ENCODE results near the gene ARHGAP35. TPM values are rescaled to one million over a fixed set of nuclear protein-coding genes. Genes with fewer than 3 reads are reported as not detected.
A peak's percentile ranks its signal among the peaks of the same experiment; 100 is the strongest.

ARHGAP35 gene
- polyA plus RNA-seq, 1 of the 3 experiments (the other 2 are of a cell fraction) = 25.1 TPM

DNA sequence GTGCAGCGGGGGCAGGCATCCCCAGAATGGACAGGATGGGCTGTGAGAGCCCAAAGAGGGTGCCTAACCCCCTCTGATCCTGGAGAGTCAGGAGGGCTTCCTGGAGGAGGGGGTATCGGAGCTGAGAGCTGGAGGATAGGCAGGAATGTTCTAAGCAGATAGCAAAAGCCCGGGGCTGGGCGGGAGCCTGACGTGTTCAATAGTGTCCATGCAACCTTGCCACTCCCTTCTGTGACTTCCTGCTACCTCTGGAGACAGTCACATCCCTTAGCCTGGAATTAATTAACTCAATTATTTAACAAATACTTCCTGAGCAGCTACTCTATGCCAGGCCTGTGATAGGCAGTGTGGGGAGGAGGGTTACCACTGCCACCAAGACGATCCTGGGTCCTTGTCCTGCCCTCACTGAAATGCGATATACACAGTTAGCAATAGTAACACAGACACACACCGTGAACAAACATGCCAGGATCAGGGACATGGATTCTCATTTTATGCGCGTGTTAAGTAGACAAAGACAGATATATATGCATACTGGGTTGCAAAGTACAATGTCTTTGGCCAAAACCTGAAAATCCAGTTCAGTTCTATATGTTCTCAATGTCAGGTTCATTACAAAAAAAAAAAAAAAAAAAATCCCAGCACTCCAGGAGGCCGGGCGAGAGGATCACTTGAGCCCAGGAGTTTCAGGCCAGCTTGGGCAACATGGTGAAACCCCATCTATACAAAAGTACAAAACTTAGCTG lies 20.9 kb upstream of the ARHGAP35 start:
- peak overlapping the region; percentile 16 to 30; a peak in 3 of 4 replicates for H3K27ac ChIP-seq (ENCODE audit: low read depth in 2 of 2, low read length in 1 of 2)
- peaks cover 14 to 17% of the 10 kb centered on the region in 2 experiments for H3K36me3 ChIP-seq (replicated peaks in 1 of 2; ENCODE audit: control insufficient read depth in 1 of 2, insufficient read depth in 2 of 2, low read length in 1 of 2)
- WGBS (ENCODE audit: low lambda C conversion rate) = 81% methylated on average over 11 of the region's 12 CpGs

More for the DNA sequence above, 20.9 kb upstream of the ARHGAP35 start:
- Histone ChIP-seq H3K4me2 (no peak overlapping the region), H3K9me3 (no peaks in the 10 kb centered on the region), H4K20me1 (ENCODE audit: insufficient read depth) (no peaks in the 10 kb centered on the region; the same call in 1 of the 2 replicates), H3K4me3 (ENCODE audit: low read depth in 2 of 2, low read length in 1 of 2) (no peak overlapping the region; a peak in 1 of 4 replicates), H3F3A (replicated peaks; ENCODE audit: insufficient read depth) (peaks cover 26% of the 10 kb centered on the region), H3K4me1 (ENCODE audit: control insufficient read depth in 1 of 2, insufficient read depth in 2 of 2, low read depth in 1 of 2, low read length in 1 of 2) (peaks cover 0 to 3% of the 10 kb centered on the region in 2 experiments; a peak in 1 of 4 replicates), H3K9me2 (no peaks in the 10 kb centered on the region), H3K79me2 (ENCODE audit: insufficient read depth) (peaks cover 41% of the 10 kb centered on the region), H3K27me3 (ENCODE audit: insufficient read depth) (no peaks in the 10 kb centered on the region), H2AFZ (ENCODE audit: low read depth) (no peak overlapping the region), H3K9ac (no peak overlapping the region)
- DNase-seq = peak; percentile 6
- ChIA-PET POLR2A (interaction anchor here (0.6 to 0.7 kb wide), 4 partner anchors 53 to 117 kb away, joined by 3 to 5 read pairs (median 4); no protein-coding TSS in a partner anchor), CTCF (interaction anchor here (0.5 to 11.8 kb wide), 46 partner anchors 9 to 268 kb away, joined by 3 to 170 read pairs (median 4); partner anchors contain the start of genes AP2S1 and SLC1A5)
- TF ChIP-seq SMC3 (IDR thresholded peaks at IDR 0.05; ENCODE audit: low read depth, low read length) (no peak), EP300 (IDR thresholded peaks at IDR 0.05; ENCODE audit: borderline replicate concordance in 1 of 2, low read depth in 1 of 2, low read length in 1 of 2) (no peak), RAD21 (IDR thresholded peaks at IDR 0.05; ENCODE audit: low read length) (no peak), FOXJ3 (CRISPR knock-in tag; IDR thresholded peaks at IDR 0.05) (no peak), RXRA (IDR thresholded peaks at IDR 0.05; ENCODE audit: borderline replicate concordance, low read depth) (no peak), JUND (IDR thresholded peaks at IDR 0.05) (no peak), CHD2 (IDR thresholded peaks at IDR 0.05; ENCODE audit: low read length, partially characterized antibody) (no peak), EZH2phosphoT487 (IDR thresholded peaks at IDR 0.05; ENCODE audit: borderline replicate concordance, low read depth) (no peak), GATA2 (CRISPR knock-in tag; IDR thresholded peaks at IDR 0.05) (no peak), GABPA (IDR thresholded peaks at IDR 0.05; ENCODE audit: low read depth) (no peak), MXI1 (IDR thresholded peaks at IDR 0.05; ENCODE audit: low read depth, low read length) (no peak), YY1 (IDR thresholded peaks at IDR 0.05; ENCODE audit: low read depth) (no peak)
- TF ChIP-seq, protein P1, sequence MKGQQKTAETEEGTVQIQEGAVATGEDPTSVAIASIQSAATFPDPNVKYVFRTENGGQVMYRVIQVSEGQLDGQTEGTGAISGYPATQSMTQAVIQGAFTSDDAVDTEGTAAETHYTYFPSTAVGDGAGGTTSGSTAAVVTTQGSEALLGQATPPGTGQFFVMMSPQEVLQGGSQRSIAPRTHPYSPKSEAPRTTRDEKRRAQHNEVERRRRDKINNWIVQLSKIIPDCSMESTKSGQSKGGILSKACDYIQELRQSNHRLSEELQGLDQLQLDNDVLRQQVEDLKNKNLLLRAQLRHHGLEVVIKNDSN (IDR thresholded peaks at IDR 0.05; ENCODE audit: borderline replicate concordance, low read depth) = no peak
- TF ChIP-seq, protein P2, sequence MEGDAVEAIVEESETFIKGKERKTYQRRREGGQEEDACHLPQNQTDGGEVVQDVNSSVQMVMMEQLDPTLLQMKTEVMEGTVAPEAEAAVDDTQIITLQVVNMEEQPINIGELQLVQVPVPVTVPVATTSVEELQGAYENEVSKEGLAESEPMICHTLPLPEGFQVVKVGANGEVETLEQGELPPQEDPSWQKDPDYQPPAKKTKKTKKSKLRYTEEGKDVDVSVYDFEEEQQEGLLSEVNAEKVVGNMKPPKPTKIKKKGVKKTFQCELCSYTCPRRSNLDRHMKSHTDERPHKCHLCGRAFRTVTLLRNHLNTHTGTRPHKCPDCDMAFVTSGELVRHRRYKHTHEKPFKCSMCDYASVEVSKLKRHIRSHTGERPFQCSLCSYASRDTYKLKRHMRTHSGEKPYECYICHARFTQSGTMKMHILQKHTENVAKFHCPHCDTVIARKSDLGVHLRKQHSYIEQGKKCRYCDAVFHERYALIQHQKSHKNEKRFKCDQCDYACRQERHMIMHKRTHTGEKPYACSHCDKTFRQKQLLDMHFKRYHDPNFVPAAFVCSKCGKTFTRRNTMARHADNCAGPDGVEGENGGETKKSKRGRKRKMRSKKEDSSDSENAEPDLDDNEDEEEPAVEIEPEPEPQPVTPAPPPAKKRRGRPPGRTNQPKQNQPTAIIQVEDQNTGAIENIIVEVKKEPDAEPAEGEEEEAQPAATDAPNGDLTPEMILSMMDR (IDR thresholded peaks at IDR 0.05) = no peak
- TF ChIP-seq, protein P3, sequence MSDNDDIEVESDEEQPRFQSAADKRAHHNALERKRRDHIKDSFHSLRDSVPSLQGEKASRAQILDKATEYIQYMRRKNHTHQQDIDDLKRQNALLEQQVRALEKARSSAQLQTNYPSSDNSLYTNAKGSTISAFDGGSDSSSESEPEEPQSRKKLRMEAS (IDR thresholded peaks at IDR 0.05; ENCODE audit: low read depth) = no peak
- TF ChIP-seq, protein P4, sequence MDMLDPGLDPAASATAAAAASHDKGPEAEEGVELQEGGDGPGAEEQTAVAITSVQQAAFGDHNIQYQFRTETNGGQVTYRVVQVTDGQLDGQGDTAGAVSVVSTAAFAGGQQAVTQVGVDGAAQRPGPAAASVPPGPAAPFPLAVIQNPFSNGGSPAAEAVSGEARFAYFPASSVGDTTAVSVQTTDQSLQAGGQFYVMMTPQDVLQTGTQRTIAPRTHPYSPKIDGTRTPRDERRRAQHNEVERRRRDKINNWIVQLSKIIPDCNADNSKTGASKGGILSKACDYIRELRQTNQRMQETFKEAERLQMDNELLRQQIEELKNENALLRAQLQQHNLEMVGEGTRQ (IDR thresholded peaks at IDR 0.05; ENCODE audit: borderline replicate concordance, low read depth, low read length) = no peak
